Measurements from ENCODE around the gene DNAJC9. TPM values are rescaled to one million over a fixed set of nuclear protein-coding genes. Genes with fewer than 3 reads are reported as not detected.

Gene DNAJC9
- polyA plus RNA-seq, 1 donor from 2014 or later, result 88.0 TPM

- Histone ChIP-seq H3K9ac (ENCODE audit: low read length) (peak overlapping the region; percentile 93), H3K9me3 (ENCODE audit: low read length) (no peaks in the 10 kb centered on the region), H4K20me1 (ENCODE audit: insufficient read depth) (no peaks in the 10 kb centered on the region), H3K4me2 (ENCODE audit: low read length) (peak overlapping the region; percentile 60), H3K27ac (ENCODE audit: low read length) (peak overlapping the region; percentile 88), H3K79me2 (replicated peaks; ENCODE audit: insufficient read depth, low read length) (peaks cover 17% of the 10 kb centered on the region), H3K4me3 (ENCODE audit: low read length) (peak overlapping the region; percentile 89), H3F3A (ENCODE audit: insufficient read depth, low read length, poor library complexity, severe bottlenecking) (no peaks in the 10 kb centered on the region), H3K27me3 (ENCODE audit: insufficient read depth, low read depth, low read length) (no peaks in the 10 kb centered on the region), H3K9me2 (ENCODE audit: insufficient read depth, low read length) (no peaks in the 10 kb centered on the region), H3K36me3 (ENCODE audit: insufficient read depth, low read length) (no peaks in the 10 kb centered on the region), H2AFZ (ENCODE audit: low read depth, low read length) (peak overlapping the region; percentile 93)
- no peak for TF ChIP-seq SMC3 (conservative IDR thresholded peaks at IDR 0.05; ENCODE audit: poor library complexity)
- no peak for TF ChIP-seq REST (IDR thresholded peaks at IDR 0.05; ENCODE audit: borderline replicate concordance)
- peak; percentile 14 for TF ChIP-seq CTCF (IDR thresholded peaks at IDR 0.05; ENCODE audit: poor library complexity, severe bottlenecking)
Measured at GRCh38 chr10:73253225-73253555, 6.1 kb upstream of the DNAJC9 start.

DNA sequence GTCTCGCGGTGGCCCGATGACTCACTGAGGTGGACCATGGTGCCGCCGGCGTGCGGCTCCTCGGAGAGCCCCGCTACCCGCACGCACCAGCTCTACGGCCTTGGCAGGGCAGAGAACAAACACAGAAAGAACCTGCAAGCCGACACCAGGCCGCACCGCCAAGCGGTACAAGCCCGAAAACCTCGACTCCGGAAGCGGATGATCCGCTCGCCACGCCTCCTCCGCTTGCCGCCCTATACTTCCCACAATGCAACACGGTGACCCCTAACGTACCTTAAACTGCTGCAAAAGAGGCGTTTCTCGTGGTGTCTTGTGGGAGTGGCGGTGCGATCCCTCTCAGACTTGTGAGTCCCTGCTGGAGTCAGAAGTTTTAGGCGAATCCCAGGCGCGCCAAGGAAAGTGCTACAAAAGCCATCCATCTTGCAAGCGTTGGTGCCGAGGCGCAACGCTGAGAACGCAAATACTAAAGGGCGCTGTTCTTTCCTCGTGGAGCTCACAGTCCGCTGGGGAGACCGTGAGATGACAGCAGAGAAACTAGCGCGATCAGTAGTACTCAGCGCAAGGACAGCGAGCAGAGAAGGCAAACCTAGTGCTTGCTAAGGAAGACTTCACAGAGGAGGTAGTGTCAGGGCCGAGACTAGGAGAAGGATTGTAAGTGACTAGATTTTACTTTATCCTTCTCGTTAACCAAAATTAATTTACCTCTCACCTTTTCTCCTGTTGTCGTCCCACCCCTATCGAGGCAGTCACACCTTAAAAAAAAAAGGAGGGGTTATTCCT lies 5.6 kb upstream of the DNAJC9 start, which contains the start of gene MRPS16:
Gene MRPS16, minus strand, starts transcription at position 200 of the 780 bp plus-strand sequence. Its CDS starts 162 bp downstream, at position 38.
- no peaks in the 10 kb centered on the region for H4K20me1 ChIP-seq (ENCODE audit: insufficient read depth)
- no peaks in the 10 kb centered on the region for H3K9me3 ChIP-seq (ENCODE audit: low read length)
- H3K36me3 ChIP-seq (ENCODE audit: insufficient read depth, low read length), result no peaks in the 10 kb centered on the region
- TF ChIP-seq EZH2 (IDR thresholded peaks at IDR 0.05; ENCODE audit: borderline replicate concordance, insufficient read depth, low read length, poor library complexity, severe bottlenecking) (no peak), CTCF (IDR thresholded peaks at IDR 0.05; ENCODE audit: poor library complexity, severe bottlenecking) (no peak), REST (IDR thresholded peaks at IDR 0.05; ENCODE audit: borderline replicate concordance) (peak; percentile 77), RAD21 (conservative IDR thresholded peaks at IDR 0.05) (peak; percentile 25), POLR2AphosphoS5 (IDR thresholded peaks at IDR 0.05) (peak; percentile 92), MXI1 (conservative IDR thresholded peaks at IDR 0.05; ENCODE audit: poor library complexity, severe bottlenecking) (peak; percentile 97), SMC3 (conservative IDR thresholded peaks at IDR 0.05; ENCODE audit: poor library complexity) (no peak), TAF1 (IDR thresholded peaks at IDR 0.05; ENCODE audit: low read depth) (no peak), EP300 (conservative IDR thresholded peaks at IDR 0.05; ENCODE audit: poor library complexity, severe bottlenecking) (peak; percentile 33)
- H3K27me3 ChIP-seq (ENCODE audit: insufficient read depth, low read depth, low read length), result no peaks in the 10 kb centered on the region
- H2AFZ ChIP-seq (ENCODE audit: low read depth, low read length), result peak within 1 kb of the TSS; percentile 93
- peak within 1 kb of the TSS; percentile 99 for H3K4me2 ChIP-seq (ENCODE audit: low read length)
- peak within 1 kb of the TSS; percentile 88 for H3K27ac ChIP-seq (ENCODE audit: low read length)
- no peaks in the 10 kb centered on the region for H3K9me2 ChIP-seq (ENCODE audit: insufficient read depth, low read length)
- no peaks in the 10 kb centered on the region for H3F3A ChIP-seq (ENCODE audit: insufficient read depth, low read length, poor library complexity, severe bottlenecking)
- H3K79me2 ChIP-seq (replicated peaks; ENCODE audit: insufficient read depth, low read length), result peaks cover 17% of the 10 kb centered on the region
- peak within 1 kb of the TSS; percentile 89 for H3K4me3 ChIP-seq (ENCODE audit: low read length)
- peak within 1 kb of the TSS; percentile 93 for H3K9ac ChIP-seq (ENCODE audit: low read length)

Measured in neural cell (in vitro differentiated cells).